SK-N-MC (cell line): ENCODE results near the gene UBXN6.

Experiments
- EZH2 ChIP-seq: fragments of 200-600 bp; sonication (generic); IDR thresholded peaks from one replicate; pipeline ENCODE4 v1.6.1; 2017; ENCODE audit warnings: antibody characterized with exemption
- POLR2AphosphoS5 ChIP-seq: IDR thresholded peaks from 2 replicates; pipeline ENCODE4 v1.6.1; 2012; ENCODE audit warnings: mild to moderate bottlenecking, low read depth, low read length, borderline replicate concordance

DNA sequence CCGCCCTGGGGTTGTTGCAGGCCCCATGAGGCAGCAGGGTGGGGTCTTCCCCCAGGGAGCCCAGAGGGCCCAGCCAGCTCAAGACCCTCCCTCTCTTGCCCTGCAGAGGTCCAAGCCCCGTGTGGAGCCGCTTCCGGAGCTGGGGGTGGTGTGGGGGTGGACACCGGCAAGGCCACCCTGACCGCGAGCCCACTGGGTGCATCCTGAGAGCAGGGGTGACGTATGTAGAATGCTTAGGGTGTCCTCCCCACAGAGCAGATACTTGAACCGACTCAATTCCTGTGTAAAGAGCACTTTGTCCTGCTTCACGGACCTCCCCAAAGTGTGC, 14.8 kb downstream of the UBXN6 start:
- TF ChIP-seq EZH2 (no peak), POLR2AphosphoS5 (no peak)
